ENCODE measurements around the gene SBK2. TPM values are rescaled to one million over a fixed set of nuclear protein-coding genes. Genes with fewer than 3 reads are reported as not detected.
"Not testable (repeated sequence)": the region's sequence is repeated elsewhere in the genome, so short reads cannot be mapped to it uniquely, and the experiment has no call there.

The SBK2 gene
- total RNA-seq, 1 donor from 2014 or later: not detected

GRCh38 chr19:55535173-55535964 is 1.6 kb downstream of the SBK2 start:
- DNase-seq (ENCODE audit: low read depth): no peak
- TF ChIP-seq CTCF (IDR thresholded peaks at IDR 0.05; ENCODE audit: insufficient read depth, low read length, severe bottlenecking): no peak
- no peak for FAIRE-seq
- Histone ChIP-seq H3K4me3 (ENCODE audit: low read depth, low read length) (no peak overlapping the region), H3K36me3 (ENCODE audit: control insufficient read depth, insufficient read depth, low read length) (no peaks in the 10 kb centered on the region), H3K27me3 (ENCODE audit: control insufficient read depth, insufficient read depth, low read length) (no peaks in the 10 kb centered on the region)

GRCh38 chr19:55534280-55534679 is 2.7 kb downstream of the SBK2 start:
- not testable (repeated sequence) for FAIRE-seq; DNase-seq (ENCODE audit: low read depth); H3K36me3 ChIP-seq (ENCODE audit: control insufficient read depth, insufficient read depth, low read length); H3K4me3 ChIP-seq (ENCODE audit: low read depth, low read length); H3K27me3 ChIP-seq (ENCODE audit: control insufficient read depth, insufficient read depth, low read length)

GRCh38 chr19:55530996-55531395 is 5.9 kb downstream of the SBK2 start:
- Histone ChIP-seq H3K36me3 (ENCODE audit: control insufficient read depth, insufficient read depth, low read length) (no peaks in the 10 kb centered on the region), H3K27me3 (ENCODE audit: control insufficient read depth, insufficient read depth, low read length) (no peaks in the 10 kb centered on the region), H3K4me3 (ENCODE audit: low read depth, low read length) (no peak overlapping the region)
- TF ChIP-seq CTCF (IDR thresholded peaks at IDR 0.05; ENCODE audit: insufficient read depth, low read length, severe bottlenecking): no peak
- DNase-seq (ENCODE audit: low read depth): no peak
- no peak for FAIRE-seq

GRCh38 chr19:55529636-55530234 is 7.2 kb downstream of the SBK2 start:
- DNase-seq (ENCODE audit: low read depth) (no peak), FAIRE-seq (no peak)
- no peak overlapping the region for H3K4me3 ChIP-seq (ENCODE audit: low read depth, low read length)
- no peaks in the 10 kb centered on the region for H3K27me3 ChIP-seq (ENCODE audit: control insufficient read depth, insufficient read depth, low read length)
- no peaks in the 10 kb centered on the region for H3K36me3 ChIP-seq (ENCODE audit: control insufficient read depth, insufficient read depth, low read length)
- TF ChIP-seq CTCF (IDR thresholded peaks at IDR 0.05; ENCODE audit: insufficient read depth, low read length, severe bottlenecking): no peak

- DNase-seq (ENCODE audit: low read depth) (no peak), FAIRE-seq (no peak)
- no peaks in the 10 kb centered on the region for H3K27me3 ChIP-seq (ENCODE audit: control insufficient read depth, insufficient read depth, low read length)
- no peak for TF ChIP-seq CTCF (IDR thresholded peaks at IDR 0.05; ENCODE audit: insufficient read depth, low read length, severe bottlenecking)
- H3K4me3 ChIP-seq (ENCODE audit: low read depth, low read length): no peak overlapping the region
- H3K36me3 ChIP-seq (ENCODE audit: control insufficient read depth, insufficient read depth, low read length): no peaks in the 10 kb centered on the region
Observed at GRCh38 chr19:55528030-55528803, 8.7 kb downstream of the SBK2 start.

Data from bronchial epithelial cell (primary cell).